Measurements from ENCODE around the gene BMPER. TPM values are rescaled to one million over a fixed set of nuclear protein-coding genes. Genes with fewer than 3 reads are reported as not detected.
A peak's percentile ranks its signal among the peaks of the same experiment; 100 is the strongest.

The BMPER gene
- total RNA-seq, 4 donors from 2014 or later = 0.65 to 6.5 (median 3.5) TPM

GRCh38 chr7:33936503-33936902 is 31.2 kb downstream of the BMPER start:
- DNase-seq (ENCODE audit: extremely low spot score) = no peak
- Histone ChIP-seq H3K27ac (replicated peaks in 1 of 4) (no peak overlapping the region), H3K9me3 (no peaks in the 10 kb centered on the region), H3K27me3 (no peaks in the 10 kb centered on the region), H3K36me3 (no peaks in the 10 kb centered on the region), H3K4me3 (no peak overlapping the region), H3K4me1 (peaks cover 0 to 16% (median 14%) of the 10 kb centered on the region in 4 donors)
- TF ChIP-seq EP300 (IDR thresholded peaks at IDR 0.05) (no peak), CTCF (IDR thresholded peaks at IDR 0.05) (no peak), POLR2AphosphoS5 (IDR thresholded peaks at IDR 0.05) (no peak), POLR2A (IDR thresholded peaks at IDR 0.05; ENCODE audit: low read depth) (no peak)
- intact Hi-C loops (cut with DNase I) = loop anchor here (10.0 kb wide), 1 partner anchor 182 kb away; no protein-coding TSS in a partner anchor
- 87% methylated on average over 5 of the region's 5 CpGs for WGBS

GRCh38 chr7:33937871-33938270 is 32.5 kb downstream of the BMPER start:
- WGBS = 80% methylated on average over 5 of the region's 5 CpGs
- no peak for TF ChIP-seq POLR2AphosphoS5 (IDR thresholded peaks at IDR 0.05)
- intact Hi-C loops (cut with DNase I) = loop anchor here (10.0 kb wide), 1 partner anchor 183 kb away; no protein-coding TSS in a partner anchor
- no peaks in the 10 kb centered on the region for H3K27me3 ChIP-seq
- H3K4me1 ChIP-seq = peaks cover 0 to 9% (median 7%) of the 10 kb centered on the region in 4 donors
- H3K36me3 ChIP-seq = no peaks in the 10 kb centered on the region
- no peak overlapping the region for H3K27ac ChIP-seq (replicated peaks in 1 of 4)
- no peak overlapping the region for H3K4me3 ChIP-seq
- H3K9me3 ChIP-seq = no peaks in the 10 kb centered on the region
- DNase-seq (ENCODE audit: extremely low spot score) = no peak

GRCh38 chr7:33939121-33939520 is 33.8 kb downstream of the BMPER start:
- no peaks in the 10 kb centered on the region for H3K9me3 ChIP-seq
- H3K36me3 ChIP-seq = no peaks in the 10 kb centered on the region
- no peak for DNase-seq (ENCODE audit: extremely low spot score)
- H3K4me1 ChIP-seq = no peaks in the 10 kb centered on the region
- H3K27ac ChIP-seq (replicated peaks in 1 of 4) = no peak overlapping the region
- H3K4me3 ChIP-seq = no peak overlapping the region
- no peaks in the 10 kb centered on the region for H3K27me3 ChIP-seq
- WGBS = 75% methylated on average over 2 of the region's 2 CpGs
- TF ChIP-seq POLR2AphosphoS5 (IDR thresholded peaks at IDR 0.05) (no peak), CTCF (IDR thresholded peaks at IDR 0.05) (no peak), POLR2A (IDR thresholded peaks at IDR 0.05; ENCODE audit: low read depth) (no peak), EP300 (IDR thresholded peaks at IDR 0.05) (no peak)
- intact Hi-C loops (cut with DNase I) = loop anchor here (10.0 kb wide), 1 partner anchor 184 kb away; no protein-coding TSS in a partner anchor

- no peak overlapping the region for H3K27ac ChIP-seq (replicated peaks in 1 of 4)
- no peak overlapping the region for H3K4me3 ChIP-seq
- H3K36me3 ChIP-seq = no peaks in the 10 kb centered on the region
- no peaks in the 10 kb centered on the region for H3K9me3 ChIP-seq
- TF ChIP-seq POLR2AphosphoS5 (IDR thresholded peaks at IDR 0.05) = no peak
- no peak for TF ChIP-seq CTCF (IDR thresholded peaks at IDR 0.05)
- no peak for TF ChIP-seq EP300 (IDR thresholded peaks at IDR 0.05)
- TF ChIP-seq POLR2A (IDR thresholded peaks at IDR 0.05; ENCODE audit: low read depth) = no peak
- no peaks in the 10 kb centered on the region for H3K27me3 ChIP-seq
- intact Hi-C loops (cut with DNase I) = no loop called here
- no peak for DNase-seq (ENCODE audit: extremely low spot score)
- H3K4me1 ChIP-seq = no peaks in the 10 kb centered on the region
Measured at GRCh38 chr7:33940503-33940902, 35.2 kb downstream of the BMPER start.

GRCh38 chr7:33941418-33941817 is 36.1 kb downstream of the BMPER start:
- H3K9me3 ChIP-seq = no peaks in the 10 kb centered on the region
- intact Hi-C loops (cut with DNase I) = no loop called here
- no peak for TF ChIP-seq EP300 (IDR thresholded peaks at IDR 0.05)
- TF ChIP-seq POLR2AphosphoS5 (IDR thresholded peaks at IDR 0.05) = no peak
- TF ChIP-seq POLR2A (IDR thresholded peaks at IDR 0.05; ENCODE audit: low read depth) = no peak
- TF ChIP-seq CTCF (IDR thresholded peaks at IDR 0.05) = no peak
- peak; percentile 84 for DNase-seq (ENCODE audit: extremely low spot score)
- H3K27ac ChIP-seq (replicated peaks in 1 of 4) = no peak overlapping the region
- H3K4me1 ChIP-seq = no peaks in the 10 kb centered on the region
- H3K27me3 ChIP-seq = no peaks in the 10 kb centered on the region
- WGBS = 79% methylated on average over 6 of the region's 6 CpGs
- no peaks in the 10 kb centered on the region for H3K36me3 ChIP-seq
- H3K4me3 ChIP-seq = no peak overlapping the region

Data from esophagus muscularis mucosa (tissue), 4 donors.